ENCODE results near the gene SCN5A.

SCN5A gene

DNA sequence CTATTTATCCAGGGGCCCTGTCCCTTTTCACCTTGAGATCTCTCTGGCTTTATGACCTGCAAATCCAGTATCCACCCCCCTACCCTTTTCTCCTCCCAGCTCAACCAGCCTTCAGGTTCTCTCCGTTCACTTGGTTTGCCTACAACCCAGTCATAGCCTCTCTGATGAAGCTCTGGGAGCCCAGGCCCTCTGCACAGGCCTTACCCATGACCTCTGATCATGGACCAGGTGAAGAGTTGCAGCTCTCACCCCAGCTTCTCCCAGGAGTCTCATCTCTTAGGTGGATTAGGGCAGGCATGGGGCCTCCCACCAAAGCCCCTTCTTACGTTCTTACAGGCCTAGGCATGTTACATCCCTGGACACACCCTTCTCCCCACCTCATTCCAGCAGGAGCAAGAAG, 93.6 kb downstream of the SCN5A start:
- no peak overlapping the region for H3K4me3 ChIP-seq (ENCODE audit: control insufficient read depth, low read depth, low read length)
- no peak for DNase-seq (ENCODE audit: low read depth)
- TF ChIP-seq, protein P1, sequence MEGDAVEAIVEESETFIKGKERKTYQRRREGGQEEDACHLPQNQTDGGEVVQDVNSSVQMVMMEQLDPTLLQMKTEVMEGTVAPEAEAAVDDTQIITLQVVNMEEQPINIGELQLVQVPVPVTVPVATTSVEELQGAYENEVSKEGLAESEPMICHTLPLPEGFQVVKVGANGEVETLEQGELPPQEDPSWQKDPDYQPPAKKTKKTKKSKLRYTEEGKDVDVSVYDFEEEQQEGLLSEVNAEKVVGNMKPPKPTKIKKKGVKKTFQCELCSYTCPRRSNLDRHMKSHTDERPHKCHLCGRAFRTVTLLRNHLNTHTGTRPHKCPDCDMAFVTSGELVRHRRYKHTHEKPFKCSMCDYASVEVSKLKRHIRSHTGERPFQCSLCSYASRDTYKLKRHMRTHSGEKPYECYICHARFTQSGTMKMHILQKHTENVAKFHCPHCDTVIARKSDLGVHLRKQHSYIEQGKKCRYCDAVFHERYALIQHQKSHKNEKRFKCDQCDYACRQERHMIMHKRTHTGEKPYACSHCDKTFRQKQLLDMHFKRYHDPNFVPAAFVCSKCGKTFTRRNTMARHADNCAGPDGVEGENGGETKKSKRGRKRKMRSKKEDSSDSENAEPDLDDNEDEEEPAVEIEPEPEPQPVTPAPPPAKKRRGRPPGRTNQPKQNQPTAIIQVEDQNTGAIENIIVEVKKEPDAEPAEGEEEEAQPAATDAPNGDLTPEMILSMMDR (conservative IDR thresholded peaks at IDR 0.05; ENCODE audit: control insufficient read depth, insufficient read depth, low read depth, low read length) = no peak

DNA sequence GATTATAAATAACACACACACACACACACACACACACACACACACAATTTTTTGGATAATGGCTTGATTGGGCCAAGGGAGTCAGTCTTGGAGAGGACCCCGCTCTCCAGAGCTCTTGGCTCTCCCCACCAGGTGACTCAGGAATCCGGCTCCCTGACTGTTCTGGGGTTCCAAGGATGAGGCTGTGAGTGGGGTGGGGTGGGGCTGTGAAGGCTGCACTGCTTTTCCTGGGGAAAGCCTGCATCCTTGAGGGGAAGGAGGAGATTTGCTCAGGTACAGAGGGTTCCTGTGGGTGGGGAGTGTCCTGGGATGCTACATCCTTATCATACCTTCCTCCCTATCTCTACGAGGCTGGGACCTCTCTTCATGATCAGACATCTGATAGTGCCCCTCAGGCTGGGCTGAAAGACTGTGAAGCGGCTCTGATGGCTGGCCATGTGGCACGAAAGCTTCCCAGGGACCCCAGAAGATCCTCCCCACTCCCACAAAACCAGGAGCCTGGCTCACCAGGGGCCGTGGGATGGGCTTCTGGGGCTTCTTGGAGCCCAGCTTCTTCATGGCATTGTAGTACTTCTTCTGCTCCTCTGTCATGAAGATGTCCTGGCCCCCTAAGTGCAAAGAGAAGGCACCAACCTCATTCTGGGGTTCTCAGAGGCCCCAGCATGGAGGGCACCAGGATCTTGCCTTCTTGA, 94.2 kb downstream of the SCN5A start:
- no peak for DNase-seq (ENCODE audit: low read depth)
- TF ChIP-seq, protein P1 (conservative IDR thresholded peaks at IDR 0.05; ENCODE audit: control insufficient read depth, insufficient read depth, low read depth, low read length) = no peak
- no peak overlapping the region for H3K4me3 ChIP-seq (ENCODE audit: control insufficient read depth, low read depth, low read length)

DNA sequence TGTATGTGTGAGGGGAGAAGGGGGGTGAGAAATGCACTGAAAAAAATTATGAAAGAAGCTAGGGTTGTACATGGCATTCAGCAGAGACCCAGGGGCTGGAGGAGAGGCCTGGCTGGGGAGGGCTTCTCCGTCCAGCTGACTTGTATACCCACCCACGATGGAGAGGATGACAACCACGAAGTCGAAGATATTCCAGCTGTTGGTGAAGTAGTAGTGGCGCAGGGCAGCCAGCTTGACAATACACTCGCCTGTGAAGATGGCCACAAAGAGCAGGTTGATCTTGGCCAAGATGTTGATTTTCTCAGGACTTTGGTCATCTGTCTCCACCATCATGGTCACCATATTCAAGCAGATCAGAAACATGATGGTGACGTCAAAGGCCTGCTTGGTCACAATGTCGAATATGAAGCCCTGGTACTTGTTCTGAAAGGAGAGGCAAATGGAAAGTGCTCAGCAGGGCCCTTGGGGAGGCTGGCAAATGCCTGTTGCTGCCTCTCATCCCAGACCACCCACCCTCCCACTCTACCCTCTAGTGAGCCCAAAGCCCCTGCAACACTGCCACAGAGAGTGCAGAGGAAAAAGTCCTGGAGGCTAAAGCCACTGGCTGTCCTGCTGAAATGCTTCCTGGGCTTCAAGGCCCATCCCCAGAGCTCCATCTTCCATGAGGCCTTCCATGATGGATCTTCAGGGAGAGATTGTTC, 95.2 kb downstream of the SCN5A start:
- DNase-seq (ENCODE audit: low read depth) = no peak
- TF ChIP-seq, protein P1 (conservative IDR thresholded peaks at IDR 0.05; ENCODE audit: control insufficient read depth, insufficient read depth, low read depth, low read length) = no peak
- H3K4me3 ChIP-seq (ENCODE audit: control insufficient read depth, low read depth, low read length) = no peak overlapping the region

DNA sequence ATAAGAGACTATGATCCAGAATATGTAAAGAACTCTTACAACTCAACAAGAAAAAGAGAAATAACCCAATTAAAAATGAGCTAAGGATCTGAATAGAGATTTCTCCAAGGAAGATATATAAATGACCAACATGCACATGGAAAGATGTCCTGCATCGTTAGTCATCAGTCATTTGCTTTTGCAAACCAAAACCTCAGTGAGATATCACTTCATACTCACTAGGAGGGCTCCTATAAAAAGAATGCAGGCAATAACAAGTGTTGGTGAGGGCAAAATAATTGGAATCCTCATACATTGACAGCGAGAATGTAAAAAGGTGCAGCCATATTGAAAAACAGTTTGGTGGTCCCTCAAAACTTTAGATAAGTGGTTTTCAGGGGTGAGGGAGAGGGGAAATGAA, 96.4 kb downstream of the SCN5A start:
- no peak for DNase-seq (ENCODE audit: low read depth)
- H3K4me3 ChIP-seq (ENCODE audit: control insufficient read depth, low read depth, low read length) = no peak overlapping the region
- TF ChIP-seq, protein P1 (conservative IDR thresholded peaks at IDR 0.05; ENCODE audit: control insufficient read depth, insufficient read depth, low read depth, low read length) = no peak

DNA sequence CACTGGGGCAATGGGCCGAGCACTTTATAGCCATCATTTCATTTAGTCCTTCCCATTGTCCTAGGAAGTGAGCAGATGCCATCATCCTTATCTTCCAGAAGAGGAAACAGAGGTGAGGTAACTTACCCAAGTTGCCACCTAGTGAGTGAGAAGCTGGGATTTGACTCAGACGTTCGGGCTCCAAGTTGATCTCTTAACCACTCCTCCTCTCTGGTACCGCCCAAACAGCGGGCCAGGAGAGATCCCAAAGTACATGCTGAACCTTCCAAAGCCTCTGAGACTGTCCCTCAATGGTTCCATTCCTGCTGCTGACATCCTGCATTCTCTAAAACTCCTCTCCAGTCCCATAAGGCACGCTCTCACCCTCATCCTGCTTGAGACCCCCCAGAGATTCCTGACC, 97.1 kb downstream of the SCN5A start:
- H3K4me3 ChIP-seq (ENCODE audit: control insufficient read depth, low read depth, low read length) = no peak overlapping the region
- TF ChIP-seq, protein P1 (conservative IDR thresholded peaks at IDR 0.05; ENCODE audit: control insufficient read depth, insufficient read depth, low read depth, low read length) = no peak
- DNase-seq (ENCODE audit: low read depth) = no peak

DNA sequence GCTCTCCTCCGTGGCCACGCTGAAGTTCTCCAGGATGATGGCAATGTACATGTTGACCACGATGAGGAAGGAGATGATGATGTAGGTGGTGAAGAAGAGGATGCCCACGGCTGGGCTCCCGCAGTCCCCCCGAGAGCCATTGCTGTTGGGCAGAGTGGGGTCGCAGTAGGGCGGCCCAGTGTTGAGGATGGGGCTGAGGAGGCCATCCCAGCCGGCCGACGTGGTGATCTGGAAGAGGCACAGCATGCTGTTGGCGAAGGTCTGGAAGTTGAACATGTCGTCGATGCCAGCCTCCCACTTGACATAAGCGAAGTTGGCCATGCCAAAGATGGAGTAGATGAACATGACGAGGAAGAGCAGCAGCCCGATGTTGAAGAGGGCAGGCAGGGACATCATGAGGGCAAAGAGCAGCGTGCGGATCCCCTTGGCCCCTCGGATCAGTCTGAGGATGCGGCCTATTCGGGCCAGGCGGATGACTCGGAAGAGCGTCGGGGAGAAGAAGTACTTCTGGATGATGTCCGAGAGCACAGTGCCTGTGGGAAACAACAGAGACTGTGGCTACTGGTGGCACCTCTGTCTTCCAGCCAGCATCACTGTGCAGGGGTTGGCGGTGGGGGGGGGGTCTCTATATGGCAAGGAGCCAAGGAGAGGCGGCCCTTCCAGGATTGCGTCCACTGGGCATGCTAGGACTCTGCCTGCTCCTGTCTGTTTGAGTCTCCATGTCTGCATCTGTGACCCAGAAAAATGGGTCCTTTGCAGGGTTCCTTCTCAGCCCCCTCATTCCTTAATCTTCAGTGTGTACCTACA, 98.3 kb downstream of the SCN5A start:
- DNase-seq (ENCODE audit: low read depth) = no peak
- TF ChIP-seq, protein P1 (conservative IDR thresholded peaks at IDR 0.05; ENCODE audit: control insufficient read depth, insufficient read depth, low read depth, low read length) = no peak
- no peak overlapping the region for H3K4me3 ChIP-seq (ENCODE audit: control insufficient read depth, low read depth, low read length)
